HG02852 (cell line): ENCODE results near the gene KIRREL2.
"Not testable (repeated sequence)": the region's sequence is repeated elsewhere in the genome, so short reads cannot be mapped to it uniquely, and the experiment has no call there.

Source experiments
- ATAC-seq: cut with Tn5 transposase; IDR thresholded peaks from one replicate; pipeline ENCODE4 v1.9.1; 2021; ENCODE audit warnings: mild to moderate bottlenecking, moderate library complexity; ENCODE audit not compliant: unreplicated experiment

KIRREL2 gene

GRCh38 chr19:35868823-35869326 is 12.2 kb downstream of the KIRREL2 start:
- no peak for ATAC-seq

- peak; percentile 43 for ATAC-seq
Measured at GRCh38 chr19:35869327-35870123, 12.8 kb downstream of the KIRREL2 start.

- not testable (repeated sequence) for ATAC-seq
Measured at GRCh38 chr19:35870124-35870736, 13.5 kb downstream of the KIRREL2 start.

GRCh38 chr19:35870798-35871197 is 14.1 kb downstream of the KIRREL2 start:
- no peak for ATAC-seq

- ATAC-seq: no peak
Measured at GRCh38 chr19:35871611-35872010, 14.9 kb downstream of the KIRREL2 start.

GRCh38 chr19:35872180-35872579 is 15.5 kb downstream of the KIRREL2 start:
- ATAC-seq: no peak

GRCh38 chr19:35874392-35874930 is 17.8 kb downstream of the KIRREL2 start:
- ATAC-seq: no peak

GRCh38 chr19:35879068-35879467 is 22.4 kb downstream of the KIRREL2 start:
- ATAC-seq: no peak

- no peak for ATAC-seq
Measured at GRCh38 chr19:35879770-35880317, 23.1 kb downstream of the KIRREL2 start.

GRCh38 chr19:35882114-35882832 is 25.6 kb downstream of the KIRREL2 start:
- no peak for ATAC-seq

GRCh38 chr19:35883882-35884281 is 27.2 kb downstream of the KIRREL2 start:
- ATAC-seq: no peak

- no peak for ATAC-seq
Measured at GRCh38 chr19:35885225-35885738, 28.6 kb downstream of the KIRREL2 start.

GRCh38 chr19:35885904-35886303 is 29.2 kb downstream of the KIRREL2 start:
- ATAC-seq: no peak

- ATAC-seq: no peak
Measured at GRCh38 chr19:35887197-35887596, 30.5 kb downstream of the KIRREL2 start.

- ATAC-seq: no peak
Measured at GRCh38 chr19:35888398-35888797, 31.7 kb downstream of the KIRREL2 start.

GRCh38 chr19:35889370-35890112 is 32.8 kb downstream of the KIRREL2 start:
- no peak for ATAC-seq

- ATAC-seq: no peak
Measured at GRCh38 chr19:35890113-35890650, 33.5 kb downstream of the KIRREL2 start.

- ATAC-seq: not testable (repeated sequence)
Measured at GRCh38 chr19:35891819-35892218, 35.1 kb downstream of the KIRREL2 start.

- no peak for ATAC-seq
Measured at GRCh38 chr19:35894342-35894741, 37.6 kb downstream of the KIRREL2 start.
